ENCODE results near the gene NLRP13.

NLRP13 gene

GRCh38 chr19:55858401-55858800 lies 73.7 kb downstream of the NLRP13 start:
- Histone ChIP-seq H3K27ac (ENCODE audit: insufficient read depth, low read depth, low read length, poor library complexity, severe bottlenecking) (no peak overlapping the region), H3K9me3 (ENCODE audit: control insufficient read depth, low read length) (peaks cover 8% of the 10 kb centered on the region), H3K4me3 (ENCODE audit: insufficient read depth, low read depth, low read length) (no peak overlapping the region), H3K27me3 (ENCODE audit: control insufficient read depth, insufficient read depth, low read length, poor library complexity, severe bottlenecking) (no peaks in the 10 kb centered on the region), H3K36me3 (ENCODE audit: control insufficient read depth, insufficient read depth, low read length) (no peaks in the 10 kb centered on the region), H3K4me1 (ENCODE audit: control insufficient read depth, insufficient read depth, low read length) (no peaks in the 10 kb centered on the region)
- WGBS, 2 experiments: 85 to 87% methylated on average over 14 of the region's 14 CpGs

GRCh38 chr19:55857974-55858373 lies 74.2 kb downstream of the NLRP13 start:
- Histone ChIP-seq H3K9me3 (ENCODE audit: control insufficient read depth, low read length) (peaks cover 8% of the 10 kb centered on the region), H3K36me3 (ENCODE audit: control insufficient read depth, insufficient read depth, low read length) (no peaks in the 10 kb centered on the region), H3K4me3 (ENCODE audit: insufficient read depth, low read depth, low read length) (no peak overlapping the region), H3K27ac (ENCODE audit: insufficient read depth, low read depth, low read length, poor library complexity, severe bottlenecking) (no peak overlapping the region), H3K27me3 (ENCODE audit: control insufficient read depth, insufficient read depth, low read length, poor library complexity, severe bottlenecking) (no peaks in the 10 kb centered on the region), H3K4me1 (ENCODE audit: control insufficient read depth, insufficient read depth, low read length) (no peaks in the 10 kb centered on the region)
- 87% methylated on average over 23 of the region's 23 CpGs for WGBS, 2 experiments

GRCh38 chr19:55857149-55857548 lies 75.0 kb downstream of the NLRP13 start:
- Histone ChIP-seq H3K4me1 (ENCODE audit: control insufficient read depth, insufficient read depth, low read length) (no peaks in the 10 kb centered on the region), H3K27ac (ENCODE audit: insufficient read depth, low read depth, low read length, poor library complexity, severe bottlenecking) (no peak overlapping the region), H3K36me3 (ENCODE audit: control insufficient read depth, insufficient read depth, low read length) (no peaks in the 10 kb centered on the region), H3K4me3 (ENCODE audit: insufficient read depth, low read depth, low read length) (no peak overlapping the region), H3K27me3 (ENCODE audit: control insufficient read depth, insufficient read depth, low read length, poor library complexity, severe bottlenecking) (no peaks in the 10 kb centered on the region), H3K9me3 (ENCODE audit: control insufficient read depth, low read length) (peaks cover 11% of the 10 kb centered on the region)
- WGBS, 2 experiments: 88 to 91% methylated on average over 4 of the region's 4 CpGs

- no peaks in the 10 kb centered on the region for H3K27me3 ChIP-seq (ENCODE audit: control insufficient read depth, insufficient read depth, low read length, poor library complexity, severe bottlenecking)
- no peaks in the 10 kb centered on the region for H3K4me1 ChIP-seq (ENCODE audit: control insufficient read depth, insufficient read depth, low read length)
- H3K9me3 ChIP-seq (ENCODE audit: control insufficient read depth, low read length): peaks cover 9% of the 10 kb centered on the region
- no peak overlapping the region for H3K4me3 ChIP-seq (ENCODE audit: insufficient read depth, low read depth, low read length)
- H3K27ac ChIP-seq (ENCODE audit: insufficient read depth, low read depth, low read length, poor library complexity, severe bottlenecking): no peak overlapping the region
- no peaks in the 10 kb centered on the region for H3K36me3 ChIP-seq (ENCODE audit: control insufficient read depth, insufficient read depth, low read length)
- WGBS, 2 experiments: 83 to 85% methylated on average over 1 of the region's 1 CpG
Measured at GRCh38 chr19:55855160-55855559, 77.0 kb downstream of the NLRP13 start.
